ENCODE data around the gene CLCNKA.

CLCNKA gene

DNA sequence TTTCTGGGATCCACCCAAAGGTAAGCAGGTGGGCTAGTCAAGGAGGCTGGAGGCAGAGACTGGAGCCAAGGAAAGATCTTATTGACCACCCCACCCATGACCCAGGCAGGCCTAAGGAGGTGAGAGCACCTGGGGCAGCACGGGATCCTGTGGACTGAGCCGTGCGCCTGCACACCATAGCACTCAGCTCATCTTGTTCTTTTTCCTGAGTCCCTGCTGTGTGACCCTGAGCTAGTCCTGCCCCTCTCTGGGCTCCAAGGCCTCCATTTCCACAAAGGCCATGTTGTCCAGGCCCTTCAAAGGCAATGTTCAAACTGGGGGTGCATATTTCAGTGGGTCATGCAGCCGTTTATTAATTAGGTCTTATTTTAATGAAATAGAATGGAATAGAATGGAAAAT, 44.4 kb downstream of the CLCNKA start:
- DNase-seq: no peak

DNA sequence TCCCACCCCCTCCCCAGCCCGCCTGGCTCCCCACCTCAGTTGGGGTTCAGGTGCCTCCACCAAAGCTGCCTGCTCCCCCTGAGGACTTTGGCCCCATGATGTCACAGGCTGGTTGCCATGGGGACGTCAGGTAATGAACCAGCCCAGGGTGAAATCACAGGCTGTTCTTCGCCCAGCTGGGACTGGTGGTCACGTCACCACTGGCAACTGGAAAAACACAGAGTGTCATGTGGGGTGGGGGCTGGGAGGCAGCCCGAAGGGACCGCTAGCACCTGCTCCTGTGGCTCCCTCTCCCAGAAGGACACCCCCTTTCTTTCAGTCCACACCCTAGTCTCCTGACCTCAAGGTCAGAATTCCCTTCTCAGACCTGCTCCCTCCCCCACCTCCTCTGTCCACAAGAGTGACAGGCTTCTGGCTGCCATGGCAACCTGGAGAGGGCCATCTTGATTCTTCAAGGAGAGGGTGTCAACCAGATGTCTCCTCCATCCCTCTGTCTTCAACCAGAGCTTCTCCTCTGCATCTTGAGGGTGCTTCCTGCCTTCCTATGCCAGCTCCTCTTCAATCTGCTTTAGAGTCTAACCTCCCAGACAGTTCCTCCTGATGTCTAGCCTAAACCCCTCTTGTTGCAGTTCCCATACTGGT, 45.4 kb downstream of the CLCNKA start:
- no peak for DNase-seq

DNA sequence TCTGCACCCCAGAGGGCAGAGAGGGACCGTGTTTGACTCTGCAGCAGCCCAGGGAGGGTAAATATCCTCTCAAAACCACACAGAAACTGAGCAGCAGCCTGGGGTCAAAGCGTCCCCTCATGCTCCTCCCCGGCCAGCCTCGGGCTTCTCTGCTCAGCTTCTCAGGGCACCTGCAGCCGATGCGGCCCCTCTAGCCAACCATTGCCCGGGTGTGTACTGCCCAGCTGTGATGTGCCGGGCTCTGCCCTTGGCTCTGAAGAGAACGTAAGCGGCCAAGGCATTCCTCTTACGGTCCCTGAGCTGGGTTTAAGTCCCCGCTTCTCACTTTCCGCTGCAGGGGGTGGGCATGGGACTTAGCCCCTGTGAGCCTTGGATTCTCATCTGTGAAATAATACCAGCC, 46.1 kb downstream of the CLCNKA start:
- DNase-seq: no peak

DNA sequence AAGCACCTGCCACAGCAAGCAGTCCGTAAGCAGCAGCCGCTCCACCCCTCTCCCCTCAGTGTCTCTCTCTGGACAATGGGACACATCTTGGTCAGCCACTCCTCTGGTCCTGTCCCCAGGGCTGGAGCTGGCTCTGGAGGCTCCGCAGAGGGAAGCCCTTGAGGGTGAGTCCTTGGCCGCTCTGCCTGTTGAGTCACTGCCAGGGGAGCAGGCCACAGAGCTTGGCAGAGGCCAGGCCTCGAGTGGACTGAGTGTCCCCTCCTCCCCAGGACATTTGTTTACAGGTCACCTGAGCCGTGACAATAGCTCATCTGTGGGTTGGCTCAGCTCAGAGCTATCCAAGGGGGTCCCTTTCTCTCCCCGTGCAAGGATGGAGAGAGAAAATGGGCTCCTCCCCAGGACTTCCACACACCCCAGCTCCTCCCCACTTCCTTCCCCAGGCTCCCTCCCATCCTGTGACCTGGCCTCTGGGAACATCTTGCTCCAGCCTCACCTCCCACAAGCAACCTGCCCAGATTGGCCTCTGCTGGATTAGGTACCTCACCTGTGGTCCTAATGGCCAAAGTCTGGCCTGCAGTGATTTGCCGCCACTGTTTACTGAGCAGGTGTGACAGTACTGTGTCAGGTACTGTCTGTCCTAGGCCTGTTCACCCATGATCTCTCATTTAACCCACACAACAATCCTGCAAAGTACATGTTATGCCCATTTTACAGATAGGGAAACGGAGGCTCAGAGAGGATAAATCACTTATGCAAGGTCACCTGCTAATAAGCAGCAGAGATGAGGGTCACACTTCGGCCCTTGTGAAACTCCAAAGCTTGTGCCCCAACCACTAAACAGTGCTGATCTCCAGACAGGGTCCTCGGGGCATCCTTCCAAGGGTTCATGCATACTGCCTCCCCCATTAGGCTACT, 46.8 kb downstream of the CLCNKA start:
- no peak for DNase-seq

DNA sequence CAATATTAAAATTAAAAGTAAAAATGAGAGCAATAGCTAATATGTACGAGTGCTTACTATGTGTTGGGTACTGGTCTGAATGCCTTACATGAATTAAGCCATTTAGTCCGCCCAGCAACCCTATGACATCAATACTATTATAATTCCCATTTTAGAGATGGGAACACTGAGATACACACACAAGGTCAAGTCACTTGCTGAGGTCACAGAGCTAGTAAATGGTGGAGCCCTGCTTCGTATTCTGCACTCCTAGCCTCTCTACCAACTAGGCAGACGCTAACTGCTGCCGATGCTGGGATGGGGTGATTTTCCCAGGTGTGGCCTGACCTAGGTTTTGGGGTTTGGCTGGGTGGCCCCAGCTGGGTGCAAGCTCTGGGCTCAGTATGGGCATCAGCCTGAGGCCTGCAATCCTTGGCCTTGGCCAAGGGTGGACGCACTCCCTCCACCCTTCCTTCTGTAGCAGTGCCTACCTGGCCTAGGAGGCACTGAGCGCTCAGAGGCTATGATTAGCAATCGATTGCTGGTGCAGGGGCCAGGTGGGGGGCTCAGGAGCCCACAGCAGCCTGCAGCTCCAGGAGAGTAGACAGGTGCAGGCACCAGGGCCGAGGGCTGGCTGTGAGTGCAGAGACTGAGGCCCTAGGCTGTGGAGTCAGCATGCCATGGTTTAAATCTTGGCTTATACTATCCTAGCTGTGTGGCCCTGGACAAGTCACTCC, 49.0 kb downstream of the CLCNKA start:
- DNase-seq: no peak

DNA sequence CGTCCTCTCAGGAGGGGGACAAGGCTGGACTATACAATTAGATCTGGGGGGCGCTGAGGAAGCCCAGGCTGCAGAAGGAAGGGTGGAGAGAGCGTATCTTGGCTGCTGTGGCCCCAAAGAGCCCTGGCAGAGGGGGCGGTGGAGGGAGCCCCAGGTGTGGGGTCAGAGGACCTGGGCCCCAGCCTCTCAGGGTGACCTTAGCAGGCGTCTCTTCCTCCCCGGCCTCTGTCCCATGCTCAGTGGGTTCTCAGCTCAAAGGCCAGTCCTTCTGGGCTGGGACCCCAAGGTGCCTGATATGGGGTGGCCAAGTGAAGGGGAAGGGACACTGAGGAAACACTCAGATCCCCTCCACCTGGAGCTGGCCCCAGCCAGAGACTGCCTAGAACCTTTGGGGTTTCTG, 49.8 kb downstream of the CLCNKA start:
- no peak for DNase-seq

DNA sequence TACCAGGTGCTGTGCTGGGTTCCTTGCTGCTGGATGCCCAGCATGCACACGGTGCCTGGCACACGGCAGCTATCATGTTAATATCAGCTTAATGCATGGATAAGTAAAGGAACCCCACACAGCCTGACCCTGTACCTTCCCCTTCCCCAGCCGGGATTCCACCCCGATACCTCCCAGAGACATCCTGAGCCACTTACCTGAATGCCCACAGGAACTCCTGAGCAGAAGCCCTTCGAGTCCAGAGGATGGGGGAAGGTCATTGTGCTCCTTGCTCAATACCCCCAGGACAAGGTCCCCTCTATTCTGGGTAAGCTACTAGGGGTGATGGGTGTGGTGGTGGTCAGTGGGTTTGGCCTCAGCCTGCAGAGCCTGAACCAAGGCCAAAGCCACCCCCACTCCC, 50.3 kb downstream of the CLCNKA start:
- no peak for DNase-seq

DNA sequence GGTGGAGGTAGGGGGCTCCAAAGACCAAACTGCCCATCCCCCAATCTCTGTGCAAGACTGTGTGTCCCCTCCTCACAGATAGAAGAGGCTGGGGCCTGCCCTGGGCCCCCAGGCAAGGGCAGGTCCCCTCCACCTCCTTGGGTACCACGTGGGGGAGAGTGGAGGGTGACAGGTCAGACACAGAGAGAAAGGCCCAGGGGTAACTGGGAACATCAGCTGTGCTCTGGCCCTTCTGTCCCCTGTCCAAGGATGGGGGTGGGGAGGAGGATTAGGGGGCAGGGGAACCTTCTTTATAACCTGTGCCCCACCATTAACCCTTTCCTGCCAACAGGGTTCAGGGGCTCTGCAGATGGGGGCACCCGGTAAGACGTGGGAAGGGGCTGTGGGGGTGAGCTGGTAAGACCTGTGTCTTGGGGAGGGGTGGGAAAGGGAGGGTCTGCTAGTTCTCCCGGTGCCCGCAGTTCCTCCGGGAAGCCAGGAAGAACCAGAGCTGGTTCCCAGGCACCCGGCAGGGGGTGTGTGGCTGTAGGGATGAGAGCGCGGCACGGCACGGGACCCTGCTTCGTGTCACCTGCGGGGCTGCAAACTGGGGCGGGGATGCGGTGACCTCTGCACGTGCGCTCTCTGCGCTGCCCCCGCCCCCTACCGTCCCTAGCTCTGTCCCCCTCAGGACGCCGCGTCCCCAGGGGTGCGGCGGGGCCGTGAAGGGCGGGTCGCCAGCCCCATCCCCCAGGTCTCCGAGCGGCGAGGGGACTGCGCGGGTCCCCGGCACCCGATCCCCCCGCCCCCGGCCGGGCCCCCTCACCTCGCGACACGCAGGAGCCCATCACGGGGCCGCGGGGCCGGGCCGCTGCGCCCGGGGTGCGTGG, 51.0 kb downstream of the CLCNKA start:
- DNase-seq: no peak

DNA sequence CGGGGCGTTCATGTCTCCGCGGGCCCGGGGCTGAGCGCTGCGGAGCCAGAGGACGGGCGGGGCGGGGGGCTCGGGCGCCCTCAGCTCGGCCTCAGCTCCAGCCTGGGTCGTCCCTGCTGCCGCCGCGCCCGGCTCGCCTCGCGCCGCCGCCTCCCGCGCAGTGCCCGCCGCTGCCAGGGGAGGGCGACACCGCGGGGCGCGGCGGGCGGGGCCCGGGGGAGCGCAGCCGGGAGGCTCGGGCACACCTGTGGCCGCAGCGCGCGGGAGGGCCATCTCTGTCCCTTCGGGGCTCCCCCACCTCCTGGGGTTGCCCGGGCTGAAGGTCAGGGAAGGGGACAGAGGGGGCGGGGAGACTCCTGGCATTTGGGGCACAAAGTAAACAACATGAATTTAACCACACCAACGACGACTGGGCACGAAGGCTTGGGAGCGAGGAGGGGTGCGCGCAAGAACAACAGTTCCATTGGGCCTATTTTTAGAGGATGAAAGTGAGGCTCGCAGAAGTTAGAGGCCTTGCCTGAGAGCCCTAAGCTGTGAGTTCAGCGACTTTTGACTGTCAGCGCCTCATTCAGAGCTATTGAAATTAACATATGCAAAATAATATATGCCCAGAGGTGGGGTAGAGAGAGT, 51.8 kb downstream of the CLCNKA start, which contains the start of gene FAM131C:
Gene FAM131C (minus strand): TSS at position 162 of the 630 bp plus-strand sequence. CDS start 209 bp downstream, outside the sequence.
- peak; percentile 25 for DNase-seq

DNA sequence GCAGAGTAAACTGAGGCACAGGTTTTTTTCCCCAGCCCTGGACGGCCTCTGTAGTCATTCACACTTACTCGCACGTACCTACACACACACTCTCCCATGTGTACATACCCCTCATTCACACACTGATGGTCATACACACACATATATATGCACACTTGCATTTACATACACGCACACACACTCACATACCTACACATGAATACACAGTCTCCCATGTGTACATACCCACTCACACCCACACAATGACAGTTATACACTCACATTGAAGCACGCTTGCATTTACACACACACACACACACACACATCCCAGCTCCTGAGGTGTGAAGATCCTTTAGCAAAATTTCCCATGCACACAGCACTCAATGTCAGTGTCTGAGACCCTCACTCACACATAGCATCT, 52.4 kb downstream of the CLCNKA start:
- DNase-seq: no peak

DNA sequence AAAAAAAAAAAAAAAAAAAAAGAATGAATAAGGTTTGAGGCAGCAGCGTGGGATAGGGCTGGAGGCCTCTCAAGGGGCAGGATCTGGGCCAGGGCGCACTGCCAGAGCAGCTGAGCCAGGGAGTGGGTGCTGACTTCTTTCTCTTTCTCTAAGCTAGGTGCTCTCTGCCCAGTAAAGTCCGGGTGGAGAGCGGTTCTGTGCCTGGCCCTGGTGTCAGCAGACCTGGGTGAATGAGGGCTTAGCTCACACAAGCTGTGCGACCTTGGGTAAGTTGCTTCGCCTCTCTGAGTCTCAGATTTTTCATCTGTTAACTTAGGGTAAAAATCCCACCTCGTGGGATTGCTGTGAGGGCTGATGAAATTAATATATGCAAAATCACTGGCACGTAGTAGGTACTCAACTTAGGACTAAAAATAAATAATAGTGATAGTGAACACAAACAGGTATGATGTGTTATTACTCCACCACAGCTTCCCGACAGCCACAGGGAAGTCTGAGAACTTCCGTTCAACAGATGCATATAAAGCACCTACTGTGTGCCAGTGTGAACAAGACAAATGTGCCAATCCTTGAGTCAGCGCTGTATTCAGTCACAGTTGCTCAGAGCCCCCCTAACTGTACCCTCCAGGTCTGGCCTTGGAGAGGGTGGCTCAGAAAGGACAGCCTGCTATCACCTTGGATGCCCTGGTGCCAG, 53.6 kb downstream of the CLCNKA start:
- DNase-seq: no peak

DNA sequence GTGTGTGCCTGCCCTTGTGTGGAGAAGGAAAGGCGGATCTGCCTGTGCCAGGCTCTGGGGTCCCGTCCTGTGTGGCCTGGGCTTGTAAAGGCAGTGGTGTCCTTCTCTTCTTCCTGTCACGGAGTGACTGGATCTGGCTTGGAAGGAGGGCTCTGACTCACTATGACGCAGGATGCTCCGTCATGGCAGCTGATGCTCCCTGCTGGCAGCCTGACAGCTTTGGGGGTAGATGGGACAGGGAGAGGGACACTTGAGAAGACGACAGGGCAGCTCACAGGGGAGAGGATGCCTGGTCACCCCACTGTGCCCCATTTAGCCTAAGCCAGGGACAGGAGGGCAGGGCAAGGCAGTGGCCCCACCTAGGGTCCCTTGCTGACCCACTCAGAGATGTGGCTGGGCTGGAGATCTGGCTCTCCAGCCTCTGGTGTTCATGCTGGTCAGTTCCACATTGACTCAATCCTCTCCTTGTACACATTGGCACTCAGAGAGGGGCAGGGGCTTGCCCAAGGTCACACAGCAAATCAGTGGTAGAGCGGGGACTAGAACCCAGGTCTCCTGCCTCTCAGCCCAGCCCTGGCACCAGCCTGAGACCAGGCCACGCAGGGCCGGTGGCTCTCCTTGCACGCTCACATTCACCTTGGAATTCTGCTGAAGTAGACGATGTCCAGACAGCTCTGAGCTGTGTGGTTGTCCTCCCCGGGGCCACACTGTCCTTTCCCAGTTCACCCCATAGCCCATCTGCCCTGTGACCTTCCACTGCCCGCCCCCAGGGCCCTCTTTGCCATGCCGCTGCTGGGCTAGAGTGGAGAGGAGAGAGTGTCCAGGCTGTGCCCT, 54.4 kb downstream of the CLCNKA start:
- DNase-seq: no peak

DNA sequence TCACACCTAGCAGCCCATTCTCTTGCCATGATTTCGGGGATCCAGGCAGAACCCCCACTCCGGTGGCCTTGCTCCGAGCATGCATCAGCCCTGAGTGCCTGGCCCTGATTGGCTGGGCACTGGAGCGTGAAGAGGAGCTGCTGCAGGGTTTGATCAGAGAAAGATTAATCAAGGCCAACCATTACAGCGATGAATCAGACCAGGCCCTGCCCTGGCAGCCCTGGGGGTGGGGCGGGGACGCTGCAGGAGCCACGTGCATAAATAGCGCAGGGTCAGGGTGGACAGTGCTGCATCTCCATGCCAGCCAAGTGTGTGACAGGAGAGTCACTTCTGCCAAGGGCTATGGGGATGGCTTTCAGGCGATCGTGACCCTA, 55.0 kb downstream of the CLCNKA start:
- DNase-seq: no peak

DNA sequence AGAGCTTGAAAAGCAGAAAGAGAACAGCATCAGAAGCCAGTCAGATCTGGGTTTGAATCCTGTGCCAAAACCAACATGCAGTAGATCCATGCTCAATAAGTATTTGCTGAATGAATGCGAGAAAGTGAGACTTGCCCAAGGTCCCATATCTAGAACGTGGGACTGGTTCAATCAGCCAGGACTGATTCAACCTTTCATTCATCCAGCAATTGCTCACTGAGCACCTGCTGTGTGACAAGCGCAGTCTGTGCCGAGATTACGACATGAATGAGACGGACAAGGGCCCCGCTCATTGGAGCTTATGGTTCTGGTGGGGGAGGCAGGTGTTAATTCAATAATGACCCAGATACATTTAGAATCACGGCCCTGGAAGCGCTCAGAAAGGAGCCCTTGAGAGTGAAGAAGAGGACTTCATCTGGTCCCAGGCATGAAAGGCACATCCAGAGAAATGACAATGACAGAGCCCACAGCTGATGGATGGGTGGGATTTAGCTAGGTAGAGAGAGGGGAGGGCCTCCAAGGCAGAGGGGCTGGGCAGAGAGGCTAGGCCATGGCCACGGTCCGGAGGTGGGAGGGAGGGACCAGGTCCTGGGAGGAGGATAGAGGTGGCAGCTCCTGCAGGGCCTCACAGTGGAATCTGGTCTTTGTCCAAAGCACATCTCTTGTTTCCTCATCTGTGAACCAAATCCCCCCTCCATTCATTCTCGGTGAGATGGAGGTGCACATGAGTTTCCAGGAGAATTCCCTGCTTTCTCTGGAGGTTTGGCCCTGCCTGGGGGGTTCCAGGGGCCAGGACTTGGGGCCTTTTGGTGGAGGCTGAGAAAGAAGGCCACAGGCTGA, 55.8 kb downstream of the CLCNKA start:
- no peak for DNase-seq

DNA sequence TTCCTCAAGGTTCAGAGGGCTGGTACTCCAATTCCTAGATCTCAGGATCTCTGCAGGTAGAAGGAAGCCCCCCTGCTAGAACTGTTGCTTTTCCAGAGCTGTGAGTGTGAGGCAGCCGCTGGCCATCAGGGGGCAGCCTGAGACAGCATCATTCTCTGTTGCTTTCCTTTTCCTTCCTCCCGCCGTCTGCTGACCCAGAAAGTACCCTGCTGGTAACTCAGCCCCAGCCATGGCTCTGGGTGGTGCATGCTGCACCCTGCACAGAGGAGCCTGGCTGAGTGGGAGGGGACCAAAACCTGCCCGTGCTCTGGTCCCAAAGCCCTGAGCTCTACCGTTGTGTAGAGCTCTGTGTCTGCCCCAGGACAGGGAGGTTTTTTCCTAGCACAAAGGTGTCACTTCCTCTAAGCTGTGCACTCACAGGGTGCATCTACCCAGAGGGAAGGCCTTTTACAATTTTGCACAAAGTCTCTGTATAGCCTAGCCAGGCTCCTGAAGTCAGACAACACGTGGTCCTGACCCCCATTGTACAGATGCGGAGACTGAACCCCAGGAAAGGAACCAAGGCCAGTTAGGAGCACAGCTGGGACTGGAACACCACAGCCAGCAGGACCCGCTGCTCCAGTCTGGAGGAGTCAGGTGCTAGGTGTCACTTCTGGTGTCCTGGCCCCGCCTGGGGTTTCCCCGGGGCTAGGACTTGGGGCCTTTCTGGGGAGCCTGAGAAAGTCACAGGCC, 57.3 kb downstream of the CLCNKA start:
- DNase-seq: peak; percentile 63

DNA sequence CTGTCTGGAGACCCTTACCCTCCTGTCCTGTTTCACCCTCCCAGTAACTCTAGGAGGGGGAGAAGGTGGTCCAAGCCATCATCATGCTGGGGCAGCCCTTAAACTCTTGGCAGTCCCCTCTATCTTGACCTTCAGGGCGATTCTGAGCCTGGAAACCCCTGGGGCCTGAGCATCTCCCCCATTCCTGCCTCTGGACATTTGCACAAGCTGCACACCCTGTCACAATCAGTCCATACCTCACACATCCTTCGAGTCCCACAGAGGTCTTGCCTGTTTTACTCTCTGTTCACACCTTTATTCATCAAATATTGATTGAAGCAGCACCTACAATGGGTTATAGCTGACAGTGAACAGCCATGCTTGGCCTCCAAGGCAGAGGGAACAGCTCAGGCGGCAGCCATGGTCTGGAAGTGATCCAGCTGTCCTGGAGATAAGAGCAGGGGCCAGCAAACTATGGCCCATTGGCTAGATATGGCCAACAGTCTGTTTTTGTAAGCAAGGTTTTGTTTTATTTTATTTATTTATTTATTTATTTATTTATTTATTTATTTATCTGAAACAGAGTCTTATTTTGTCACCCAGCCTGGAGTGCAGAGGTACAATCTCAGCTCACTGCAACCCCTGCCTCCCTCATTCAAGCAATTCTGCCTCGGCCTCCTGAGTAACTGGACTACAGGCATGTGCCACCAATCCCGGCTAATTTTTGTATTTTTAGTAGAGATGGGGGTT, 58.8 kb downstream of the CLCNKA start:
- DNase-seq: no peak

DNA sequence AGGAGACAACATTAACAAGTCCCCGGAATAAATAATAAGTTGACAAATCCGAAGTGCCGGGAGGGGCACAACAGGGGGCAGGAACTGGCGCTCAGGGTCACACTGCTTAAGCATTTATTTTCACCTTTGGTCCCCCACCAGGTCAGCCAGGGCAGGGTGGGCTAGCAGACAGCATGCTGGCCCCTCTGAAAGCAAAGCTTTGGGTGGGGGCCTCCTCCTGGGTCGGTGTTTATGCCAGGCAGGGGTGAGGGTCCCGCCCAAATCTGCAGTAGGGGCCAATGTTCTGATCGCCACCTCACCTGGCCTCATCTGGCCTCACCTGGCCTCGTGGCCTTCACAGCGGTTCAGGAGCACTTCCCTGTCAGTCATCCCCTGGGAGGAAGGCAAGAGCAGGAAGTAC, 59.8 kb downstream of the CLCNKA start:
- no peak for DNase-seq

All from NCI-H1105 (cell line).